K562 (cell line): Measurements from ENCODE around the gene ITGA11. TPM values are rescaled to one million over a fixed set of nuclear protein-coding genes. Genes with fewer than 3 reads are reported as not detected.

ENCODE experiments used
- ATF1 ChIP-seq, 2 experiments: fragments of 450-650 bp in 1 of 2; IDR thresholded peaks; 2 replicates each; pipeline ENCODE4 v1.6.1; 2016; ENCODE audit warnings: missing compliant biosample characterization in 1 of 2, missing genetic modification characterization in 1 of 2
- FOXK2 ChIP-seq, 2 experiments: fragments of 450-650 bp; IDR thresholded peaks in 1 of 2; conservative IDR thresholded peaks in 1 of 2; 2 replicates each; pipeline ENCODE4 v1.6.1; 2016; ENCODE audit warnings: low read depth in 2 of 2, mild to moderate bottlenecking in 1 of 2
- NCOA1 ChIP-seq: fragments of 450-650 bp; IDR thresholded peaks from 2 replicates; pipeline ENCODE4 v1.6.1; 2016; ENCODE audit warnings: low read depth
- RBM25 ChIP-seq: fragments of 200-400 bp; formaldehyde crosslinking; IDR thresholded peaks from 2 replicates; pipeline ENCODE4 v1.6.1; 2018; ENCODE audit warnings: low read length, low read depth, moderate library complexity; ENCODE audit not compliant: severe bottlenecking
- TAF9B ChIP-seq: fragments of 450-650 bp; IDR thresholded peaks from 2 replicates; pipeline ENCODE4 v1.6.1; 2018; ENCODE audit warnings: mild to moderate bottlenecking; ENCODE audit not compliant: partially characterized antibody
- ZNF318 ChIP-seq, 2 experiments: fragments of 450-650 bp; IDR thresholded peaks; 2 replicates each; pipeline ENCODE4 v1.6.1; 2016; ENCODE audit warnings: mild to moderate bottlenecking in 2 of 2, borderline replicate concordance in 1 of 2, low read depth in 1 of 2, moderate library complexity in 1 of 2
- polyA plus RNA-seq, 8 experiments: library from polyadenylated mRNA; depleted of rRNA in 4 of 8; stranded (reverse) in 5 of 8; unstranded in 3 of 8; fragments of >200 nt; fragmentation: Nextera tagmentation in 2 of 8; fragmentation: Illumina TruSeq in 1 of 8; extraction: Ambion mirVana in 2 of 8; extraction: Trizol in 1 of 8; gene quantifications; 2 replicates each; pipeline versions ENCODE4 v1.2.1 to v1.2.3, GENCODE V29; 2011 to 2014; ENCODE audit warnings: inconsistent platforms in 1 of 8, missing spikeins in 1 of 8
- total RNA-seq, 7 experiments: library from RNA; depleted of rRNA in 6 of 7; stranded (reverse); fragments of >200 nt in 6 of 7; fragmentation: Illumina TruSeq in 2 of 7; extraction: Trizol in 2 of 7; gene quantifications; 2 replicates each; pipeline versions ENCODE4 v1.2.1 to v1.2.3, GENCODE V29; 2011 to 2021; ENCODE audit warnings: low replicate concordance in 1 of 7
- TF ChIP-seq, protein P1 (sequence below): sonication (generic); formaldehyde crosslinking; IDR thresholded peaks from 2 replicates; pipeline ENCODE4 v1.8.0; 2023; ENCODE audit warnings: missing genetic modification reagents, mild to moderate bottlenecking, borderline replicate concordance
- TF ChIP-seq, protein P2 (sequence below): fragments of 450-650 bp; IDR thresholded peaks from 2 replicates; pipeline ENCODE4 v1.6.1; 2014; ENCODE audit warnings: low read depth, mild to moderate bottlenecking, moderate library complexity, borderline replicate concordance

Gene ITGA11
- total and polyA plus RNA-seq, 9 of the 15 experiments (the other 6 are each of a cell fraction or from before 2014, with no cell fraction given): 0.01 TPM; not detected in 8

DNA sequence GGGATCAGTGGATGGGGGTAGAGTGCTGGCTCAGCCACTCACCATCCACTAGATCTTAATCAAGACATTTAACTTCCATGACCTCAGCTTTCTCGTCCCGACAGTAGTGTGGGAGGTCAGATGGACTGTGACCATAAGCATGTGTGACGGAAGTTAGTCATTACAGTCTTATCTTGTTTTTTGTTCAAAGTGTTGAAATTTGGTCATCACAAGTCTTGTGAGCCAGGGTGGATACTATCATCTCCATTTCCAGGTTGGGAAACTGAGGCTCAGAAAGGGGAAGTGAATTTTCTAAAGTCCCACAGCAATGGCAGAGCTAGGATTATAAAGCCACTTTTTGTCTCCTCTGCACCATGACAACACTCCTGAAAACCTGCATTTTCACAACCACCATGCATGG lies 32.0 kb upstream of the ITGA11 start (continued):
- TF ChIP-seq ZNF318 (IDR thresholded peaks at IDR 0.05; ENCODE audit: borderline replicate concordance in 1 of 2, low read depth in 1 of 2) (0 out of 4 replicates have a peak, but pooled peaks of 1 of the 2 experiments have one; percentile 55), NCOA1 (no peak), TAF9B (no peak), FOXK2 (conservative IDR thresholded peaks at IDR 0.05 in 1 of 2, IDR thresholded peaks at IDR 0.05 in 1 of 2; ENCODE audit: low read depth in 2 of 2) (no peak), RBM25 (no peak), ATF1 (CRISPR knock-in tag; IDR thresholded peaks at IDR 0.05) (no peak), ATF1 (tag; IDR thresholded peaks at IDR 0.05) (peak; percentile 76)
- TF ChIP-seq, protein P1, sequence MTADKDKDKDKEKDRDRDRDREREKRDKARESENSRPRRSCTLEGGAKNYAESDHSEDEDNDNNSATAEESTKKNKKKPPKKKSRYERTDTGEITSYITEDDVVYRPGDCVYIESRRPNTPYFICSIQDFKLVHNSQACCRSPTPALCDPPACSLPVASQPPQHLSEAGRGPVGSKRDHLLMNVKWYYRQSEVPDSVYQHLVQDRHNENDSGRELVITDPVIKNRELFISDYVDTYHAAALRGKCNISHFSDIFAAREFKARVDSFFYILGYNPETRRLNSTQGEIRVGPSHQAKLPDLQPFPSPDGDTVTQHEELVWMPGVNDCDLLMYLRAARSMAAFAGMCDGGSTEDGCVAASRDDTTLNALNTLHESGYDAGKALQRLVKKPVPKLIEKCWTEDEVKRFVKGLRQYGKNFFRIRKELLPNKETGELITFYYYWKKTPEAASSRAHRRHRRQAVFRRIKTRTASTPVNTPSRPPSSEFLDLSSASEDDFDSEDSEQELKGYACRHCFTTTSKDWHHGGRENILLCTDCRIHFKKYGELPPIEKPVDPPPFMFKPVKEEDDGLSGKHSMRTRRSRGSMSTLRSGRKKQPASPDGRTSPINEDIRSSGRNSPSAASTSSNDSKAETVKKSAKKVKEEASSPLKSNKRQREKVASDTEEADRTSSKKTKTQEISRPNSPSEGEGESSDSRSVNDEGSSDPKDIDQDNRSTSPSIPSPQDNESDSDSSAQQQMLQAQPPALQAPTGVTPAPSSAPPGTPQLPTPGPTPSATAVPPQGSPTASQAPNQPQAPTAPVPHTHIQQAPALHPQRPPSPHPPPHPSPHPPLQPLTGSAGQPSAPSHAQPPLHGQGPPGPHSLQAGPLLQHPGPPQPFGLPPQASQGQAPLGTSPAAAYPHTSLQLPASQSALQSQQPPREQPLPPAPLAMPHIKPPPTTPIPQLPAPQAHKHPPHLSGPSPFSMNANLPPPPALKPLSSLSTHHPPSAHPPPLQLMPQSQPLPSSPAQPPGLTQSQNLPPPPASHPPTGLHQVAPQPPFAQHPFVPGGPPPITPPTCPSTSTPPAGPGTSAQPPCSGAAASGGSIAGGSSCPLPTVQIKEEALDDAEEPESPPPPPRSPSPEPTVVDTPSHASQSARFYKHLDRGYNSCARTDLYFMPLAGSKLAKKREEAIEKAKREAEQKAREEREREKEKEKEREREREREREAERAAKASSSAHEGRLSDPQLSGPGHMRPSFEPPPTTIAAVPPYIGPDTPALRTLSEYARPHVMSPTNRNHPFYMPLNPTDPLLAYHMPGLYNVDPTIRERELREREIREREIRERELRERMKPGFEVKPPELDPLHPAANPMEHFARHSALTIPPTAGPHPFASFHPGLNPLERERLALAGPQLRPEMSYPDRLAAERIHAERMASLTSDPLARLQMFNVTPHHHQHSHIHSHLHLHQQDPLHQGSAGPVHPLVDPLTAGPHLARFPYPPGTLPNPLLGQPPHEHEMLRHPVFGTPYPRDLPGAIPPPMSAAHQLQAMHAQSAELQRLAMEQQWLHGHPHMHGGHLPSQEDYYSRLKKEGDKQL (CRISPR knock-in tag): no peak
- TF ChIP-seq, protein P2, sequence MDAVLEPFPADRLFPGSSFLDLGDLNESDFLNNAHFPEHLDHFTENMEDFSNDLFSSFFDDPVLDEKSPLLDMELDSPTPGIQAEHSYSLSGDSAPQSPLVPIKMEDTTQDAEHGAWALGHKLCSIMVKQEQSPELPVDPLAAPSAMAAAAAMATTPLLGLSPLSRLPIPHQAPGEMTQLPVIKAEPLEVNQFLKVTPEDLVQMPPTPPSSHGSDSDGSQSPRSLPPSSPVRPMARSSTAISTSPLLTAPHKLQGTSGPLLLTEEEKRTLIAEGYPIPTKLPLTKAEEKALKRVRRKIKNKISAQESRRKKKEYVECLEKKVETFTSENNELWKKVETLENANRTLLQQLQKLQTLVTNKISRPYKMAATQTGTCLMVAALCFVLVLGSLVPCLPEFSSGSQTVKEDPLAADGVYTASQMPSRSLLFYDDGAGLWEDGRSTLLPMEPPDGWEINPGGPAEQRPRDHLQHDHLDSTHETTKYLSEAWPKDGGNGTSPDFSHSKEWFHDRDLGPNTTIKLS: no peak
